Type B pancreatic cell (in vitro differentiated cells): Measurements from ENCODE around the gene QPCTL. TPM values are rescaled to one million over a fixed set of nuclear protein-coding genes. Genes with fewer than 3 reads are reported as not detected.
"Not testable (repeated sequence)": the region's sequence is repeated elsewhere in the genome, so short reads cannot be mapped to it uniquely, and the experiment has no call there.

Experiments
- DNase-seq: peaks from one replicate; pipeline ENCODE4 v3.0.0; 2021; ENCODE audit warnings: mixed read lengths; ENCODE audit not compliant: unreplicated experiment; ENCODE audit errors: extremely low spot score
- H3K27ac Mint-ChIP-seq: 2 replicates; pipeline ENCODE4 v1.8.0; 2021; ENCODE audit warnings: mild to moderate bottlenecking, mixed read lengths
- H3K27me3 Mint-ChIP-seq: 2 replicates; pipeline ENCODE4 v1.8.0; 2021; ENCODE audit warnings: mixed read lengths
- H3K36me3 Mint-ChIP-seq: 2 replicates; pipeline ENCODE4 v1.8.0; 2021; ENCODE audit warnings: mixed read lengths
- H3K4me1 Mint-ChIP-seq: one replicate; pipeline ENCODE4 v1.8.0; 2021; ENCODE audit warnings: mixed read lengths; ENCODE audit not compliant: unreplicated experiment
- H3K4me3 Mint-ChIP-seq: 2 replicates; pipeline ENCODE4 v1.8.0; 2021; ENCODE audit warnings: mild to moderate bottlenecking, mixed read lengths
- H3K9me3 Mint-ChIP-seq: 2 replicates; pipeline ENCODE4 v1.8.0; 2021; ENCODE audit warnings: mixed read lengths
- CTCF ChIP-seq: fragments of 200-600 bp; sonication (generic); conservative IDR thresholded peaks from 2 replicates; pipeline ENCODE4 v1.5.0; 2021; ENCODE audit warnings: antibody characterized with exemption, mild to moderate bottlenecking
- total RNA-seq: library from RNA; stranded (reverse); gene quantifications from 2 replicates; pipeline ENCODE4 v1.2.1, GENCODE V29; 2021; ENCODE audit warnings: low replicate concordance

The QPCTL gene
- total RNA-seq, 1 donor from 2014 or later, result 9.4 TPM

- no peak for DNase-seq
- Mint-ChIP-seq H3K36me3 (peaks cover 6% of the 10 kb centered on the region), H3K4me3 (peak overlapping the region; percentile 90), H3K4me1 (peaks cover 33% of the 10 kb centered on the region), H3K9me3 (no peaks in the 10 kb centered on the region), H3K27me3 (no peaks in the 10 kb centered on the region), H3K27ac (peak overlapping the region; percentile 99)
- no peak for TF ChIP-seq CTCF
Observed at GRCh38 chr19:45716359-45717130, 24.1 kb downstream of the QPCTL start.

GRCh38 chr19:45717131-45717982 is 24.9 kb downstream of the QPCTL start:
- no peaks in the 10 kb centered on the region for H3K27me3 Mint-ChIP-seq
- H3K27ac Mint-ChIP-seq, result peak overlapping the region; percentile 99
- H3K36me3 Mint-ChIP-seq, result peaks cover 6% of the 10 kb centered on the region
- peak; percentile 99 for DNase-seq
- H3K4me3 Mint-ChIP-seq, result peak overlapping the region; percentile 90
- peak; percentile 23 for TF ChIP-seq CTCF
- peaks cover 33% of the 10 kb centered on the region for H3K4me1 Mint-ChIP-seq
- H3K9me3 Mint-ChIP-seq, result no peaks in the 10 kb centered on the region

- peaks cover 6% of the 10 kb centered on the region for H3K36me3 Mint-ChIP-seq
- no peak for TF ChIP-seq CTCF
- H3K27ac Mint-ChIP-seq, result peak overlapping the region; percentile 99
- H3K4me3 Mint-ChIP-seq, result peak overlapping the region; percentile 90
- no peaks in the 10 kb centered on the region for H3K9me3 Mint-ChIP-seq
- DNase-seq, result no peak
- H3K4me1 Mint-ChIP-seq, result peaks cover 33% of the 10 kb centered on the region
- H3K27me3 Mint-ChIP-seq, result no peaks in the 10 kb centered on the region
Observed at GRCh38 chr19:45717983-45718650, 25.7 kb downstream of the QPCTL start.

GRCh38 chr19:45720065-45720464 is 27.6 kb downstream of the QPCTL start:
- not testable (repeated sequence) for H3K9me3 Mint-ChIP-seq, DNase-seq, H3K27me3 Mint-ChIP-seq, H3K36me3 Mint-ChIP-seq, H3K4me3 Mint-ChIP-seq, H3K27ac Mint-ChIP-seq
- peaks cover 28% of the 10 kb centered on the region for H3K4me1 Mint-ChIP-seq

- not testable (repeated sequence) for H3K27ac Mint-ChIP-seq, H3K27me3 Mint-ChIP-seq, H3K4me3 Mint-ChIP-seq, H3K9me3 Mint-ChIP-seq, H3K36me3 Mint-ChIP-seq, DNase-seq
- peaks cover 14% of the 10 kb centered on the region for H3K4me1 Mint-ChIP-seq
Observed at GRCh38 chr19:45728683-45729082, 36.2 kb downstream of the QPCTL start.

GRCh38 chr19:45729800-45730290 is 37.4 kb downstream of the QPCTL start:
- DNase-seq, result no peak

More at GRCh38 chr19:45729800-45730290, 37.4 kb downstream of the QPCTL start:
- no peaks in the 10 kb centered on the region for H3K9me3 Mint-ChIP-seq
- peak overlapping the region; percentile 99 for H3K4me3 Mint-ChIP-seq
- no peaks in the 10 kb centered on the region for H3K27me3 Mint-ChIP-seq
- no peak for TF ChIP-seq CTCF
- H3K27ac Mint-ChIP-seq, result peak overlapping the region; percentile 94
- H3K36me3 Mint-ChIP-seq, result no peaks in the 10 kb centered on the region
- peaks cover 17% of the 10 kb centered on the region for H3K4me1 Mint-ChIP-seq
